Gastroesophageal sphincter (tissue), 4 donors: Measurements from ENCODE around the gene AKT3. TPM values are rescaled to one million over a fixed set of nuclear protein-coding genes. Genes with fewer than 3 reads are reported as not detected.
A peak's percentile ranks its signal among the peaks of the same experiment; 100 is the strongest.

Experiments
- ATAC-seq: fragments of 150-250 bp; one replicate; pipeline ENCODE4 v1.9.1; 2016; ENCODE audit warnings: mild to moderate bottlenecking, moderate library complexity
- H3K27ac ChIP-seq, 4 donors: fragments of 200-600 bp; sonication (generic) in 3 of 4; 1 replicate in 3 of 4; 2 replicates in 1 of 4; pipeline ENCODE4 v1.5.1; 2016 to 2019
- H3K27me3 ChIP-seq: fragments of 200-600 bp; sonication (generic); one replicate; pipeline ENCODE4 v1.5.1; 2019
- H3K36me3 ChIP-seq, 2 donors: fragments of 200-600 bp; sonication (generic); one replicate each; pipeline ENCODE4 v1.5.1; 2019; ENCODE audit warnings: control low read depth in 1 of 2
- H3K4me1 ChIP-seq, 3 donors: fragments of 200-600 bp; sonication (generic); 1 replicate in 2 of 3; 2 replicates in 1 of 3; pipeline ENCODE4 v1.5.1; 2016 to 2019; ENCODE audit warnings: control low read depth in 2 of 3
- H3K4me3 ChIP-seq, 2 donors: fragments of 200-600 bp; sonication (generic); one replicate each; pipeline ENCODE4 v1.5.1; 2019; ENCODE audit warnings: mild to moderate bottlenecking in 1 of 2, moderate library complexity in 1 of 2
- H3K9me3 ChIP-seq, 3 donors: fragments of 200-600 bp; sonication (generic); one replicate each; pipeline ENCODE4 v1.5.1; 2017 to 2019; ENCODE audit warnings: control low read depth in 2 of 3
- EP300 ChIP-seq: sonication (generic); formaldehyde crosslinking; IDR thresholded peaks from one replicate; pipeline ENCODE4 v1.6.1; 2017; ENCODE audit warnings: antibody characterized with exemption, mild to moderate bottlenecking
- POLR2A ChIP-seq, 2 donors: fragments of 450-650 bp; IDR thresholded peaks; one replicate each; pipeline ENCODE4 v1.6.1; 2017; ENCODE audit warnings: antibody characterized with exemption in 2 of 2, mild to moderate bottlenecking in 2 of 2, moderate library complexity in 1 of 2
- POLR2AphosphoS5 ChIP-seq: sonication (generic); formaldehyde crosslinking; IDR thresholded peaks from one replicate; pipeline ENCODE4 v1.6.1; 2017; ENCODE audit warnings: antibody characterized with exemption
- WGBS, 2 donors: methylation state at CpG; one replicate each; pipeline ENCODE4 v1.1.5; 2018; ENCODE audit warnings: low coverage in 1 of 2; 5-methylcytosine and 5-hydroxymethylcytosine counted together
- total RNA-seq, 4 donors: library from RNA; depleted of rRNA; stranded (reverse); fragments of >200 nt; gene quantifications; one replicate each; pipeline ENCODE4 v1.1.0, GENCODE V29; 2016
- TF ChIP-seq, protein P1 (sequence below), 4 experiments: fragments of 200-600 bp in 2 of 4; fragments of 450-650 bp in 2 of 4; sonication (generic) in 1 of 4; IDR thresholded peaks; one replicate each; pipeline ENCODE4 v1.5.1; 2017 to 2019; ENCODE audit warnings: antibody characterized with exemption in 4 of 4, mild to moderate bottlenecking in 2 of 4, moderate library complexity in 2 of 4

The AKT3 gene
- total RNA-seq, 4 donors from 2014 or later: 72.8 to 102 (median 89.3) TPM

DNA sequence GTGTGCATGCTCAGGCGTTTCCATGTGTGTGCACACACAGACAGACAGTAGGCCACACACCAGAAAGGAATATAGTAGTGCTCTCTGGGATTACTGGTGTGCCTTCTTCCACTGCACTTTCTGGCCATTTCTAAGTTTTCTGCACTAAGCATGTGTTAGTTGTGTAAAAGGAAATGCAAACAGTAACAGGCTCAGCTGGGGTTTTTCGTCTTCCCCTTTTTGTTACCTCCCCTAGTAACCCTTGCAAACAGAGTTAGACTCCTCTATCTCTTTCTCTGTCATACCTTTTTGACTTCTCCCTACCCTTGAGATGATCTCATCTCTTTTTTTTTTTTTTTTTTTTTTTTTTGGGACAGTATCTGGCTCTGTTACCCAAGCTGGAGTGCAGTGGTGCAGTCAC lies 398.0 kb downstream of the AKT3 start:
- Histone ChIP-seq H3K4me3 (no peak overlapping the region), H3K9me3 (no peaks in the 10 kb centered on the region), H3K4me1 (no peaks in the 10 kb centered on the region), H3K27me3 (no peaks in the 10 kb centered on the region), H3K36me3 (peaks cover 0 to 6% of the 10 kb centered on the region in 2 donors), H3K27ac (no peak overlapping the region)
- no peak for ATAC-seq
- TF ChIP-seq EP300 (no peak), POLR2AphosphoS5 (no peak), POLR2A (IDR thresholded peaks at IDR 0.05) (no peak)
- TF ChIP-seq, protein P1, sequence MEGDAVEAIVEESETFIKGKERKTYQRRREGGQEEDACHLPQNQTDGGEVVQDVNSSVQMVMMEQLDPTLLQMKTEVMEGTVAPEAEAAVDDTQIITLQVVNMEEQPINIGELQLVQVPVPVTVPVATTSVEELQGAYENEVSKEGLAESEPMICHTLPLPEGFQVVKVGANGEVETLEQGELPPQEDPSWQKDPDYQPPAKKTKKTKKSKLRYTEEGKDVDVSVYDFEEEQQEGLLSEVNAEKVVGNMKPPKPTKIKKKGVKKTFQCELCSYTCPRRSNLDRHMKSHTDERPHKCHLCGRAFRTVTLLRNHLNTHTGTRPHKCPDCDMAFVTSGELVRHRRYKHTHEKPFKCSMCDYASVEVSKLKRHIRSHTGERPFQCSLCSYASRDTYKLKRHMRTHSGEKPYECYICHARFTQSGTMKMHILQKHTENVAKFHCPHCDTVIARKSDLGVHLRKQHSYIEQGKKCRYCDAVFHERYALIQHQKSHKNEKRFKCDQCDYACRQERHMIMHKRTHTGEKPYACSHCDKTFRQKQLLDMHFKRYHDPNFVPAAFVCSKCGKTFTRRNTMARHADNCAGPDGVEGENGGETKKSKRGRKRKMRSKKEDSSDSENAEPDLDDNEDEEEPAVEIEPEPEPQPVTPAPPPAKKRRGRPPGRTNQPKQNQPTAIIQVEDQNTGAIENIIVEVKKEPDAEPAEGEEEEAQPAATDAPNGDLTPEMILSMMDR (IDR thresholded peaks at IDR 0.05): no peak
- 94 to 100% methylated on average over 1 to 2 of the region's 2 CpGs for WGBS, 2 donors

- H3K9me3 ChIP-seq: no peaks in the 10 kb centered on the region
- peaks cover 0 to 9% of the 10 kb centered on the region in 2 donors for H3K36me3 ChIP-seq
- no peak overlapping the region for H3K4me3 ChIP-seq
- H3K27ac ChIP-seq: no peak overlapping the region
- no peaks in the 10 kb centered on the region for H3K4me1 ChIP-seq
- 62 to 68% methylated on average over 3 to 6 of the region's 6 CpGs for WGBS, 2 donors
- no peak for ATAC-seq
- no peaks in the 10 kb centered on the region for H3K27me3 ChIP-seq
- TF ChIP-seq EP300: no peak
- TF ChIP-seq, protein P1 (IDR thresholded peaks at IDR 0.05): no peak
- TF ChIP-seq POLR2A (IDR thresholded peaks at IDR 0.05): no peak
- TF ChIP-seq POLR2AphosphoS5: no peak
Observed at GRCh38 chr1:243449373-243449772, 400.7 kb downstream of the AKT3 start.

- Histone ChIP-seq H3K4me1 (peaks cover 0 to 9% (median 0%) of the 10 kb centered on the region in 3 donors), H3K36me3 (peaks cover 0 to 6% of the 10 kb centered on the region in 2 donors), H3K27ac (no peak overlapping the region), H3K27me3 (no peaks in the 10 kb centered on the region), H3K9me3 (no peaks in the 10 kb centered on the region), H3K4me3 (no peak overlapping the region)
- no peak for ATAC-seq
- TF ChIP-seq POLR2AphosphoS5 (no peak), EP300 (no peak), POLR2A (IDR thresholded peaks at IDR 0.05) (no peak)
- TF ChIP-seq, protein P1 (IDR thresholded peaks at IDR 0.05): no peak
- 72 to 93% methylated on average over 3 of the region's 4 CpGs for WGBS, 2 donors
Observed at GRCh38 chr1:243447844-243448243, 402.2 kb downstream of the AKT3 start.

- Histone ChIP-seq H3K36me3 (peaks cover 0 to 6% of the 10 kb centered on the region in 2 donors), H3K27ac (no peak overlapping the region), H3K4me3 (no peak overlapping the region), H3K4me1 (peaks cover 0 to 12% (median 0%) of the 10 kb centered on the region in 3 donors), H3K27me3 (no peaks in the 10 kb centered on the region), H3K9me3 (no peaks in the 10 kb centered on the region)
- TF ChIP-seq, protein P1 (IDR thresholded peaks at IDR 0.05): no peak
- TF ChIP-seq POLR2AphosphoS5: no peak
- TF ChIP-seq EP300: no peak
- no peak for ATAC-seq
- 69 to 74% methylated on average over 3 of the region's 3 CpGs for WGBS, 2 donors
Observed at GRCh38 chr1:243447347-243447746, 402.7 kb downstream of the AKT3 start.

DNA sequence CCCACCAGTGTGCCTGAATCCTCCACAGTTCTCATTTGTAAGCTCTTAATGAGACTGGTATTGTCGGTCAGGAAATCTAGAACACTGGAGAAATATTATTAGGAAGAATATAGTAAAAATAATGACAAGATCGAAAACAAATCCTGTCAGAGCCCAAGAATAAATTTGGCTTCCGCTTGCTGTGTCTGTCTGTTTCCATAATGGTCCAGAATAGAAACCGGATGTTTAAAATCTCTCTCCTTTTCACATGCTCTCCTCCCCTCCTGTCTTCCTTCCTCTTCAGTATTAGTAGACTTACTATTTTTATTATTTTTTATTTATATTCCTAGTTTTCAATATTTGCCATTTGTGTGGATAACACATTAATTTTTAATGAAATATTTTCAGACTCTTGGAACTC lies 406.5 kb downstream of the AKT3 start:
- Histone ChIP-seq H3K4me3 (no peak overlapping the region), H3K36me3 (peaks cover 0 to 6% of the 10 kb centered on the region in 2 donors), H3K27ac (peak overlapping the region in 1 of 4 donors; percentile 20), H3K4me1 (peaks cover 0 to 12% (median 0%) of the 10 kb centered on the region in 3 donors), H3K9me3 (no peaks in the 10 kb centered on the region), H3K27me3 (no peaks in the 10 kb centered on the region)
- TF ChIP-seq, protein P1 (IDR thresholded peaks at IDR 0.05): no peak
- TF ChIP-seq POLR2A (IDR thresholded peaks at IDR 0.05) (no peak), EP300 (no peak), POLR2AphosphoS5 (no peak)
- no peak for ATAC-seq
- 61 to 68% methylated on average over 3 to 4 of the region's 4 CpGs for WGBS, 2 donors
